SK-N-SH treated with all-trans-retinoic acid at 6 μM for 48 hours (cell line): Measurements from ENCODE around the gene BAG2.

Experiments
- BACH2 ChIP-seq: fragments of 250-450 bp; sonication (Bioruptor Pico); IDR thresholded peaks from 2 replicates; pipeline ENCODE4 v1.9.0; 2021; ENCODE audit warnings: mild to moderate bottlenecking, borderline replicate concordance
- POU6F1 ChIP-seq: fragments of 250-450 bp; sonication (Bioruptor Pico); IDR thresholded peaks from 2 replicates; pipeline ENCODE4 v1.8.0; 2021; ENCODE audit warnings: low read depth, mild to moderate bottlenecking, moderate library complexity, borderline replicate concordance
- PPARA ChIP-seq: fragments of 250-450 bp; sonication (Bioruptor Pico); IDR thresholded peaks from 2 replicates; pipeline ENCODE4 v1.5.0; 2020; ENCODE audit warnings: mild to moderate bottlenecking, borderline replicate concordance
- ZC3H10 ChIP-seq: fragments of 250-450 bp; sonication (Bioruptor Pico); IDR thresholded peaks from 2 replicates; pipeline ENCODE4 v1.5.1; 2021; ENCODE audit warnings: mild to moderate bottlenecking, moderate library complexity
- ZFP30 ChIP-seq: fragments of 450-650 bp; formaldehyde crosslinking; IDR thresholded peaks from 2 replicates; pipeline ENCODE4 v1.5.0; 2022; ENCODE audit warnings: mild to moderate bottlenecking, moderate library complexity
- TF ChIP-seq, protein P1 (sequence below): fragments of 250-450 bp; sonication (Bioruptor Pico); IDR thresholded peaks from 2 replicates; pipeline ENCODE4 v1.8.0; 2020; ENCODE audit warnings: mild to moderate bottlenecking, moderate library complexity, borderline replicate concordance
- TF ChIP-seq, protein P2 (sequence below): fragments of 250-450 bp; sonication (Bioruptor Pico); IDR thresholded peaks from 2 replicates; pipeline ENCODE4 v1.5.1; 2020; ENCODE audit warnings: low read depth, mild to moderate bottlenecking, moderate library complexity

DNA sequence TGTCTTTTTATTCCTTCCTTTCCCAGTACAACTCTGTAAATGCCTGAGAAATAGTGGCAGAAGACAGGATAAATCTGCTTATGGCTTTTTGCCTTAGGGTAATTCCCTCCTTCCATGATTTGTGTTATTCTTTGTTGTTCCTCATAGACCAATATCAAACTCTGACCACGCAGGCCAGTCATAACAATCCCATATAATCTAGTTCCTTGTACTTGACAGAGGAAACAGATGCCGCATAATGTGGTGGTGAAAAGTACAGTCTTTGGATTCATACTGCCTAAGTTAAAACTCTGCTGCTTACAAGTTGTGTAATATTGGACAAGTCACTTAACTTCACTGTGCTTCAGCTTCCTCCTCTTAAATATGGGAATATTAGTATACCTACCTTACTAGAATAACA, 8.2 kb upstream of the BAG2 start:
- TF ChIP-seq, protein P1, sequence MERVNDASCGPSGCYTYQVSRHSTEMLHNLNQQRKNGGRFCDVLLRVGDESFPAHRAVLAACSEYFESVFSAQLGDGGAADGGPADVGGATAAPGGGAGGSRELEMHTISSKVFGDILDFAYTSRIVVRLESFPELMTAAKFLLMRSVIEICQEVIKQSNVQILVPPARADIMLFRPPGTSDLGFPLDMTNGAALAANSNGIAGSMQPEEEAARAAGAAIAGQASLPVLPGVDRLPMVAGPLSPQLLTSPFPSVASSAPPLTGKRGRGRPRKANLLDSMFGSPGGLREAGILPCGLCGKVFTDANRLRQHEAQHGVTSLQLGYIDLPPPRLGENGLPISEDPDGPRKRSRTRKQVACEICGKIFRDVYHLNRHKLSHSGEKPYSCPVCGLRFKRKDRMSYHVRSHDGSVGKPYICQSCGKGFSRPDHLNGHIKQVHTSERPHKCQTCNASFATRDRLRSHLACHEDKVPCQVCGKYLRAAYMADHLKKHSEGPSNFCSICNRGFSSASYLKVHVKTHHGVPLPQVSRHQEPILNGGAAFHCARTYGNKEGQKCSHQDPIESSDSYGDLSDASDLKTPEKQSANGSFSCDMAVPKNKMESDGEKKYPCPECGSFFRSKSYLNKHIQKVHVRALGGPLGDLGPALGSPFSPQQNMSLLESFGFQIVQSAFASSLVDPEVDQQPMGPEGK (CRISPR knock-in tag) = no peak
- TF ChIP-seq POU6F1 (CRISPR knock-in tag) (no peak), ZFP30 (CRISPR knock-in tag) (no peak), PPARA (CRISPR knock-in tag) (no peak), ZC3H10 (CRISPR knock-in tag) (no peak), BACH2 (CRISPR knock-in tag) (no peak)
- TF ChIP-seq, protein P2, sequence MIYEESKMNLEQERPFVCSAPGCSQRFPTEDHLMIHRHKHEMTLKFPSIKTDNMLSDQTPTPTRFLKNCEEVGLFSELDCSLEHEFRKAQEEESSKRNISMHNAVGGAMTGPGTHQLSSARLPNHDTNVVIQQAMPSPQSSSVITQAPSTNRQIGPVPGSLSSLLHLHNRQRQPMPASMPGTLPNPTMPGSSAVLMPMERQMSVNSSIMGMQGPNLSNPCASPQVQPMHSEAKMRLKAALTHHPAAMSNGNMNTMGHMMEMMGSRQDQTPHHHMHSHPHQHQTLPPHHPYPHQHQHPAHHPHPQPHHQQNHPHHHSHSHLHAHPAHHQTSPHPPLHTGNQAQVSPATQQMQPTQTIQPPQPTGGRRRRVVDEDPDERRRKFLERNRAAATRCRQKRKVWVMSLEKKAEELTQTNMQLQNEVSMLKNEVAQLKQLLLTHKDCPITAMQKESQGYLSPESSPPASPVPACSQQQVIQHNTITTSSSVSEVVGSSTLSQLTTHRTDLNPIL = no peak
